A673 (cell line): ENCODE data around the gene GALNT11.

Experiments used
- EZH2 ChIP-seq: fragments of 200-600 bp; sonication (generic); IDR thresholded peaks from 2 replicates; pipeline ENCODE4 v1.6.1; 2017; ENCODE audit warnings: borderline replicate concordance, low read depth, mild to moderate bottlenecking, mixed read lengths, antibody characterized with exemption, low read length; ENCODE audit not compliant: poor library complexity, severe bottlenecking
- TF ChIP-seq, protein P1 (sequence below): fragments of 300-800, 200-600 bp; sonication (generic); conservative IDR thresholded peaks from 2 replicates; pipeline ENCODE4 v1.5.1; 2017; ENCODE audit warnings: low read depth, mild to moderate bottlenecking, antibody characterized with exemption, low read length, moderate library complexity, mixed read lengths

DNA sequence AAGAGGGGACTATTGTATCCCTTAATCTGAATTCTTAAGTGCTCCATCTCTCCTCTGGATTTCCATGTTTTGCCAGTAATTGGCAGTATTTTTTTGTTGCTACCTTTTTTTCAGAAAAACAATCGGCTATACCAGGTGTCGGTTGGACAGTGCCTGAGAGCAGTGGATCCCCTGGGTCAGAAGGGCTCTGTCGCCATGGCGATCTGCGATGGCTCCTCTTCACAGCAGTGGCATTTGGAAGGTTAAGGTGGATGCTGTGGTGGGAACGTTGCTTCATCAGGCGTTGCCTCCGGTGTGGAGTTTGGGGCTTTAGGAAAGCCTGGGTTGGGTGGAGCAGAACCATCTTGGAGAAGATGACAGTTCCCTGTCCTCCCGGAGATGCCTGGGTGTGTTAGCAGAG is 96.0 kb downstream of the GALNT11 start:
- TF ChIP-seq, protein P1, sequence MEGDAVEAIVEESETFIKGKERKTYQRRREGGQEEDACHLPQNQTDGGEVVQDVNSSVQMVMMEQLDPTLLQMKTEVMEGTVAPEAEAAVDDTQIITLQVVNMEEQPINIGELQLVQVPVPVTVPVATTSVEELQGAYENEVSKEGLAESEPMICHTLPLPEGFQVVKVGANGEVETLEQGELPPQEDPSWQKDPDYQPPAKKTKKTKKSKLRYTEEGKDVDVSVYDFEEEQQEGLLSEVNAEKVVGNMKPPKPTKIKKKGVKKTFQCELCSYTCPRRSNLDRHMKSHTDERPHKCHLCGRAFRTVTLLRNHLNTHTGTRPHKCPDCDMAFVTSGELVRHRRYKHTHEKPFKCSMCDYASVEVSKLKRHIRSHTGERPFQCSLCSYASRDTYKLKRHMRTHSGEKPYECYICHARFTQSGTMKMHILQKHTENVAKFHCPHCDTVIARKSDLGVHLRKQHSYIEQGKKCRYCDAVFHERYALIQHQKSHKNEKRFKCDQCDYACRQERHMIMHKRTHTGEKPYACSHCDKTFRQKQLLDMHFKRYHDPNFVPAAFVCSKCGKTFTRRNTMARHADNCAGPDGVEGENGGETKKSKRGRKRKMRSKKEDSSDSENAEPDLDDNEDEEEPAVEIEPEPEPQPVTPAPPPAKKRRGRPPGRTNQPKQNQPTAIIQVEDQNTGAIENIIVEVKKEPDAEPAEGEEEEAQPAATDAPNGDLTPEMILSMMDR, result no peak
- no peak for TF ChIP-seq EZH2
